Uterus (tissue), 4 donors: ENCODE results near the gene SUGCT. TPM values are rescaled to one million over a fixed set of nuclear protein-coding genes. Genes with fewer than 3 reads are reported as not detected.

Source experiments
- DNase-seq, 2 donors: peaks; one replicate each; pipeline ENCODE4 v3.0.0-alpha.2; 2019 to 2020
- H3K27ac ChIP-seq, 2 donors: fragments of 200-600 bp; sonication (generic); 1 replicate in 1 of 2; 2 replicates in 1 of 2; pipeline ENCODE4 v1.5.1; 2016 to 2018
- H3K27me3 ChIP-seq, 2 donors: fragments of 200-600 bp; sonication (generic); one replicate each; pipeline ENCODE4 v1.5.1; 2018 to 2019; ENCODE audit warnings: control low read depth in 1 of 2
- H3K36me3 ChIP-seq, 2 donors: fragments of 200-600 bp; sonication (generic); one replicate each; pipeline ENCODE4 v1.5.1; 2019; ENCODE audit warnings: control low read depth in 1 of 2
- H3K4me1 ChIP-seq, 2 donors: fragments of 200-600 bp; sonication (generic); one replicate each; pipeline ENCODE4 v1.5.1; 2018 to 2019; ENCODE audit warnings: control low read depth in 1 of 2
- H3K4me3 ChIP-seq, 2 donors: fragments of 200-600 bp; sonication (generic); 1 replicate in 1 of 2; 2 replicates in 1 of 2; pipeline ENCODE4 v1.5.1; 2018 to 2019; ENCODE audit warnings: mild to moderate bottlenecking in 1 of 2
- H3K9me3 ChIP-seq, 2 donors: fragments of 200-600 bp; sonication (generic); one replicate each; pipeline ENCODE4 v1.5.1; 2019; ENCODE audit warnings: control low read depth in 1 of 2
- CTCF ChIP-seq, 4 experiments: fragments of 200-600 bp in 2 of 4; fragments of 450-650 bp in 2 of 4; sonication (generic) in 2 of 4; IDR thresholded peaks; one replicate each; pipeline ENCODE4 v1.5.1; 2016 to 2019; ENCODE audit warnings: antibody characterized with exemption in 4 of 4, mild to moderate bottlenecking in 2 of 4, moderate library complexity in 1 of 4
- POLR2A ChIP-seq, 2 donors: fragments of 450-650 bp; IDR thresholded peaks; one replicate each; pipeline ENCODE4 v1.6.1; 2016; ENCODE audit warnings: antibody characterized with exemption in 2 of 2, mild to moderate bottlenecking in 1 of 2, moderate library complexity in 1 of 2
- intact Hi-C: fragments of 100-400 bp; cut with DNase I; formaldehyde crosslinking; loops from one replicate; pipeline ENCODE4 v1.15.1; 2023; ENCODE audit warnings: low total_unique reads
- total RNA-seq, 4 donors: library from RNA; depleted of rRNA in 3 of 4; stranded (reverse); fragments of >200 nt in 3 of 4; gene quantifications; one replicate each; pipeline versions ENCODE4 v1.1.0 to v1.2.4, GENCODE V29; 2014 to 2023
- donor health status: DM: yes; HTN: yes; CAD: no.

SUGCT gene
- total RNA-seq, 4 donors from 2014 or later, result 2.0 to 9.6 (median 6.3) TPM; not detected in 1

GRCh38 chr7:40499718-40500117 lies 364.9 kb downstream of the SUGCT start:
- Histone ChIP-seq H3K4me3 (no peak overlapping the region), H3K27me3 (no peaks in the 10 kb centered on the region), H3K36me3 (no peaks in the 10 kb centered on the region), H3K4me1 (no peaks in the 10 kb centered on the region), H3K9me3 (no peaks in the 10 kb centered on the region), H3K27ac (no peak overlapping the region)
- intact Hi-C loops, result no loop called here
- TF ChIP-seq CTCF (IDR thresholded peaks at IDR 0.05), result no peak
- TF ChIP-seq POLR2A (IDR thresholded peaks at IDR 0.05), result no peak
- no peak for DNase-seq

- H3K4me1 ChIP-seq, result no peaks in the 10 kb centered on the region
- intact Hi-C loops, result no loop called here
- no peaks in the 10 kb centered on the region for H3K9me3 ChIP-seq
- H3K36me3 ChIP-seq, result no peaks in the 10 kb centered on the region
- H3K4me3 ChIP-seq, result no peak overlapping the region
- DNase-seq, result no peak
- no peaks in the 10 kb centered on the region for H3K27me3 ChIP-seq
- TF ChIP-seq CTCF (IDR thresholded peaks at IDR 0.05) (no peak), POLR2A (IDR thresholded peaks at IDR 0.05) (no peak)
- H3K27ac ChIP-seq, result no peak overlapping the region
These were observed 365.4 kb downstream of the SUGCT start for GRCh38 chr7:40500219-40500618.

GRCh38 chr7:40502359-40502758 lies 367.6 kb downstream of the SUGCT start:
- TF ChIP-seq POLR2A (IDR thresholded peaks at IDR 0.05) (no peak), CTCF (IDR thresholded peaks at IDR 0.05) (no peak)
- no peaks in the 10 kb centered on the region for H3K9me3 ChIP-seq
- no peak overlapping the region for H3K27ac ChIP-seq
- H3K4me3 ChIP-seq, result no peak overlapping the region
- no peaks in the 10 kb centered on the region for H3K4me1 ChIP-seq
- DNase-seq, result no peak
- intact Hi-C loops, result no loop called here
- no peaks in the 10 kb centered on the region for H3K36me3 ChIP-seq
- no peaks in the 10 kb centered on the region for H3K27me3 ChIP-seq

GRCh38 chr7:40506158-40506557 lies 371.4 kb downstream of the SUGCT start:
- no peak for DNase-seq
- no peaks in the 10 kb centered on the region for H3K36me3 ChIP-seq
- H3K27ac ChIP-seq, result no peak overlapping the region
- no peaks in the 10 kb centered on the region for H3K9me3 ChIP-seq
- H3K4me1 ChIP-seq, result no peaks in the 10 kb centered on the region
- TF ChIP-seq POLR2A (IDR thresholded peaks at IDR 0.05) (no peak), CTCF (IDR thresholded peaks at IDR 0.05) (no peak)
- intact Hi-C loops, result no loop called here
- H3K27me3 ChIP-seq, result no peaks in the 10 kb centered on the region
- no peak overlapping the region for H3K4me3 ChIP-seq

- Histone ChIP-seq H3K4me1 (no peaks in the 10 kb centered on the region), H3K4me3 (no peak overlapping the region), H3K9me3 (no peaks in the 10 kb centered on the region), H3K27ac (no peak overlapping the region), H3K27me3 (no peaks in the 10 kb centered on the region), H3K36me3 (no peaks in the 10 kb centered on the region)
- DNase-seq, result no peak
- intact Hi-C loops, result no loop called here
- TF ChIP-seq POLR2A (IDR thresholded peaks at IDR 0.05), result no peak
- no peak for TF ChIP-seq CTCF (IDR thresholded peaks at IDR 0.05)
These were observed 372.4 kb downstream of the SUGCT start for GRCh38 chr7:40507166-40507565.
